NB4 (cell line): ENCODE results near the gene DMBX1.

Experiments used
- DNase-seq: peaks from one replicate; pipeline ENCODE4 v3.0.0; 2010; ENCODE audit warnings: low read depth
- H3K4me3 ChIP-seq: one replicate; pipeline ENCODE4 v1.5.1; 2011; ENCODE audit warnings: mild to moderate bottlenecking, low read depth, low read length, moderate library complexity
- CTCF ChIP-seq: IDR thresholded peaks from one replicate; pipeline ENCODE4 v1.5.1; 2012; ENCODE audit warnings: low read depth, low read length
- MAX ChIP-seq: IDR thresholded peaks from 2 replicates; pipeline ENCODE4 v1.6.1; 2011; ENCODE audit warnings: low read depth, low read length
- MYC ChIP-seq: IDR thresholded peaks from 2 replicates; pipeline ENCODE4 v1.6.1; 2011; ENCODE audit warnings: low read depth, low read length
- POLR2A ChIP-seq: IDR thresholded peaks from 2 replicates; pipeline ENCODE4 v1.6.1; 2011; ENCODE audit warnings: mild to moderate bottlenecking; ENCODE audit not compliant: insufficient read length; ENCODE audit errors: extremely low read depth

DMBX1 gene

GRCh38 chr1:46469881-46470280, 19.8 kb upstream of the DMBX1 start:
- no peak for DNase-seq
- no peak overlapping the region for H3K4me3 ChIP-seq
- TF ChIP-seq CTCF, result no peak
- TF ChIP-seq MYC, result no peak

GRCh38 chr1:46471848-46472492, 17.7 kb upstream of the DMBX1 start:
- no peak for TF ChIP-seq CTCF
- no peak for TF ChIP-seq POLR2A
- TF ChIP-seq MAX, result no peak
- TF ChIP-seq MYC, result no peak
- no peak overlapping the region for H3K4me3 ChIP-seq
- no peak for DNase-seq

GRCh38 chr1:46472498-46473181, 17.0 kb upstream of the DMBX1 start:
- H3K4me3 ChIP-seq, result no peak overlapping the region
- no peak for DNase-seq
- TF ChIP-seq POLR2A (no peak), CTCF (no peak), MAX (no peak), MYC (no peak)

DNA sequence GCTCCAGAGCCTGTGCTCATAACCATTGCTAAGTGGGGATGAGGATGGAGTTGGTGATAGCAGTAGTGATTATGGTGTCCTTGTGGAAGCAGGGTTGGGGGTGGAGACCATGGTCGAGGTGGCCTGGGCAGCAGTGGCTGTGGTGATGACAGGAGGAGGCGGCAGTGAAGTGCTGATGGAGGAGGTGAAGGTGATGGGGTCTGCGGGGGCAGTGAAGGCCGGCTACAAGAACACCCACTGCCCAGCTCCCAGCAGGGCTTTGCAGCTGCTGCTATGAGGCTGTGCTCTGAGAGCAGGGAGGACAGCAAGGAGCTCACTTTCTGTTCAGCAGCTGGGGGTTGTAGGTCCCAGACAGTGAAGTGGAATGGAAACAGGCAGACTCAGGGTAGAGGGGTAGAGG, 15.6 kb upstream of the DMBX1 start:
- no peak overlapping the region for H3K4me3 ChIP-seq
- DNase-seq, result no peak
- TF ChIP-seq POLR2A, result no peak
- no peak for TF ChIP-seq MAX
- no peak for TF ChIP-seq MYC

- TF ChIP-seq POLR2A (no peak), MAX (no peak), MYC (no peak), CTCF (no peak)
- no peak overlapping the region for H3K4me3 ChIP-seq
- DNase-seq, result no peak
Observed at GRCh38 chr1:46474570-46474969, 15.1 kb upstream of the DMBX1 start.

DNA sequence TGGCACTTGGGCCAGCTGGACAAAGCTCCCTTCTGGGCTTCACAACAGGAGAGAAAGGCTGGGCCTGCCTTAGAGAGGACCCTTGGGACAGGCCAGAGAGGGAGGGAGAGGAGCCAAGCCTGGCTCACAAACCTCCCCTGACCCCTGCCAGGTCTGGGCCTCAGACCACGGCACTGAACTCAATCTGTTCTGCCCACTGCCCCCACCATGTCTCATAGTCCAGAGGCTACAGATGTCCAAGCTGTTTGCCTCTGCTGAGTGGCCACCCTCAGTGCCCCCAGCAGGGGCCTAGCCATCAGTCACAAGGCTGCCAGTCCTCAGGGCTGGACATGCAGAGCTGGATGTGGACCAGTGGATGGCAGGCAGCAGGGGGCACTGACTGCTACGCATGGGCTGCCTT, 13.0 kb upstream of the DMBX1 start:
- no peak for DNase-seq
- H3K4me3 ChIP-seq, result no peak overlapping the region
- TF ChIP-seq MYC (no peak), POLR2A (no peak), CTCF (no peak), MAX (no peak)
